MV-4-11 (cell line): ENCODE measurements around the gene COL20A1.
"Not testable (repeated sequence)": the region's sequence is repeated elsewhere in the genome, so short reads cannot be mapped to it uniquely, and the experiment has no call there.

Source experiments
- DNase-seq: peaks from one replicate; lab custom pipeline; 2025; lab: John Stamatoyannopoulos, UW

Gene COL20A1

GRCh38 chr20:63290677-63291472 is 2.1 kb upstream of the COL20A1 start:
- DNase-seq: no peak

- DNase-seq: no peak
Observed at GRCh38 chr20:63291811-63292210, 1.2 kb upstream of the COL20A1 start.

GRCh38 chr20:63292292-63292701 is 689 bp upstream of the COL20A1 start:
- no peak for DNase-seq

DNA sequence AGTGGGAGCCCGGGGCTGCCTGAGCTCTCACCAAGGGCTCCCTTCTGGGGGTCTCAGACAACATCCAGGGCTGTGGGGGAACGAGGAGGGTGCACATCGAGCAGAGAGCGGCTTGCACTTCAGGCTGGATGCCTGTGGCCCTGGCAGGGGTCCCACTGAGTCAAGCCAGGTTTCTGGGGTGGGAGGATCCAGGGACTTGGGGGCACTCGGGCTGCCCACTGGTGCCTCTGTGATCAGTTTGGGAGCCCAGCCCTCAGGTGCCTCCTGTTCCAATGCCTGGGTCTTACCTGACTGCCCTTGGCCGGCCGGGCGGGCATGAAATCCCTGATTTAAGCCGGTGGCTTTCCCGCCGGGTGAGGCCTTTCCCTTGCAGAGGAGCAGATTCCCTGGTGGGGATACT is 470 bp downstream of the COL20A1 start:
- no peak for DNase-seq

DNA sequence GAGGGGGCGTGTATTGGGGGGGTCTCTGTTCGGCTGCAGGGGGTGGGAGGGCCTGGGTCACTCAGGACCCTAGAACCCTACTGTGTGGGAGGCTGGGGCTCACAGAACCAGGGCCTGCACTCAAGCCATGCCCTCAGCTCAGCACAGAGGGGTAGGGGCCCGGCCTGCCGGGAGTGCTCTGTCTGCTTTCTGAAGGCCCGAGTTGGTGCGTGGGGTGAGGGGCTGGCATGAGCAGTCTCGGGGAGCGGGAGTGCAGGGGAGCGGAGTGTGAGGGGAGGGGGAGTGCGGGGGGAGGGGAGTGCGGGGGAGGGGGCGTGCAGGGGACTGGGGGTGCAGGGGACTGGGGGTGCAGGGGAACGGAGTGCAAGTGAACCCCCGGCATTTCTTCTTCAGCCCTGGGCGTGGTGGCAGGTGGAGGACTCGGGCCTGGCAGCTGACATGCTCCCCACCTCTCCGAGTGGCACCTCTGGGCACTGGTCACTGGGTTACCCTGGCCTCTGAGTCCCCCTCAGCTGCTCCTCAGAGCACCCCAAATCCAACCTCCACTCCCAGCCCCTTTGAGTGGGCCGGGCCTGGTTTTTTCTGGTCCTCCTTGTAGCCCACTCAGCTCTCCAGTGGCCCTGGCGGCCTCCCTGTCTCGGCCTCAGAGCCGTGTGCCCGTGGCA is 1.0 kb downstream of the COL20A1 start:
- no peak for DNase-seq

DNA sequence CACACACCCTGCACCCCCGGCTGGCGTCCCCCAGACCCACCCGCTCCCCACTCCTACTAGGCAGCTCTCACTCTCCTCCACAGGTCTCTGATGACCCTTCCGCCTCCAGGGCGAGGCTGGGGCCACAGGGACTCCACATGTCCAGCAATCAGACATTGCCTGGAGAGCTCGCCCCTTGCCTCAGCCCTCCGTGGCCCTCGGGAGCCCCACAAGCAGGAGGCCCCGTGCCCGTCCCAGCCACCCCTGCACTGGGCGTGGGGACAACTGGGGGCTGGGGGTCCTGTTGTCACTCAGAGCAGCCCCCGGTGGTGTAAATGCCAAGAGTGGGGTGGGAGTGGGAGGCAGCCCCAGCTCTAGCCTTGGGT is 1.5 kb downstream of the COL20A1 start:
- DNase-seq: no peak

DNA sequence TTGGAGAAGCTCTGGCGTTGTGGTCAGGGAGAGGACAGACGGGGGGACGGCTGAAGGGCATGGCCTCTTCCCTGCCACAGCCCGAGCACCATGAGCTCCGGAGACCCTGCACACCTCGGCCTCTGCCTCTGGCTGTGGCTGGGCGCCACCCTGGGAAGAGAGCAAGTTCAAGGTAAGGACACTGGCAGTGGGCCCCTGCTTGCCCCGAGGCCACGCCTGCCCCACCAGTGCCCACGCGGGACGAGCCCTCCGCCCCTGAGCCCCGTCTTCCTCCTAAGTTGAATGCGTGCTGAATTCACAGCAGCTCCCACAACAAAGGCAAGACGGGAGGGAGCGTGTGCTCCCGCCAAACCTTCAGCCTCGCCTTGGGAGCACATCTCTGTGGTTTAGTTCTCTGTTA is 2.0 kb downstream of the COL20A1 start:
- DNase-seq: no peak

- no peak for DNase-seq
Observed at GRCh38 chr20:63295422-63295821, 2.4 kb downstream of the COL20A1 start.

DNA sequence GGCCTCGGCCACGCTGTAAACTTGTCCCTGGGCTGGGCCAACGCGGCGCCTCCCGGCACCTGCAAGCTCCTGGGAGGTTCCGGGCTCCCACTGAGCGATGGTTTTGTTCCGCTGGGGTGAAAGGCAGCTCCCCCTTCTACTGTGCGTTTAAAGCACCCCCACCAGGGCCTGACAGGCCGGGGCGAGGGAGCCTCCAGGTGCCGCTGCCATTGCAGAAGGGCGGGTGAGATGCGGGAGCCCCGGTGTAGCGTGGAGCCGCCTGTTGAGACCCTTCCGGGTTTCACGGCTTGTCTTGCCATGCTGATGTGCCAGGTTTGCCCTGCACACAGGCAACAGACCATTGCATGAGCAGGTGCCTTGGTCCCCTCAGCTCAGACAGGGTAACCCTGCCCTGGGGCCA is 2.9 kb downstream of the COL20A1 start:
- no peak for DNase-seq

GRCh38 chr20:63296531-63297299 is 3.7 kb downstream of the COL20A1 start:
- DNase-seq: no peak

GRCh38 chr20:63297371-63297781 is 4.4 kb downstream of the COL20A1 start:
- no peak for DNase-seq

DNA sequence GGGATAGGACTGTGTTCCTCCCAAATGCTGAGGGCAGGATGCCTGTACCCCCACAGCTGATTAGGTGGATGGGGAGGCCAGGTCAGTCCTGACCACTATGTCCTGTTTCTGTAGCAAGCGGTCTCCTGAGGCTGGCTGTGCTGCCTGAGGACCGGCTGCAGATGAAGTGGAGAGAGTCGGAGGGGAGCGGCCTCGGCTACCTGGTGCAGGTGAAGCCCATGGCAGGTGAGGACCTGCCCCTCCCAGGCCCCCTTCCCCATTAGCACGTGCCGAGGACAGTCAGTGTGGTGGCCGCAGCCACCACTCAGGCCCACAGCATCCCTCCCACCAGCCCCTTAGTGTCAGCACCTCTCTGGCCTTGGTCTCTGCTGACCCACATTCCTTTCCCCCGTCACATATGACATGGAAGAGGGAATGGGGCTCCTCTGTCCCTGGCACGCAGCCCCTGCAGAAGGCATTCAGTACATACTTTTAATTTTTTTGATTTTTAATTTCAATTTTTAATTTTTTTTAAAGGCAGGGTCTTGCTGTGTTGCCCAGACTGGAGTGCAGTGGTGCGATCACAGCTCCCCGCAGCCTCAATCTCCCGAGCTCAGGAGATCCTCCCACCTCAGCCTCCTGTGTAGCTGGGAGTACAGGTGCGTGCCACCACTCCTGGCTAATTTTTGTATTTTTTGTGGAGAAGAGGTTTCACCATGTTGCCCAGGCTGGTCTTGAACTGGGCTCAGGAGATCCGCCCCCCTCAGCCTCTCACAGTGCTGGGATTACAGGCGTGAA is 5.0 kb downstream of the COL20A1 start:
- no peak for DNase-seq

GRCh38 chr20:63298731-63299312 is 5.8 kb downstream of the COL20A1 start:
- DNase-seq: no peak

DNA sequence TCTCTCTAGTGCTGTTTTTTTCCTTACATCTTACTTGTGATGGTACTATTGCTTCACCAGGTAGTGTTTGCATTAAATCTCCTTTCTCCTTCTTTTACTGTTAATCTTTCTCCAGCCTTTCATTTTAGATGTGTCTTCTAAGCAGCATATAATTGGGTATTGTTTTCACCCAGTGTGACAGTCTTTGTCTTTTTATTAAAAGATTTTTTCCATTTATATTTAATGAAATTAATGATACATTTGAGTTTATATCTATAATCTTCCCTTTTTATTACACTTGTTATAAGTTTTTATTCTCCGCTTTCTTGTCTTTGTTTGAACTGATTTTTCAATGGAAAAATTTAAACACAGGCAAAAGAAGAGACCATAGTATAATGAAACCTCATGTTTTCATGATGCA is 8.7 kb downstream of the COL20A1 start:
- DNase-seq: no peak

DNA sequence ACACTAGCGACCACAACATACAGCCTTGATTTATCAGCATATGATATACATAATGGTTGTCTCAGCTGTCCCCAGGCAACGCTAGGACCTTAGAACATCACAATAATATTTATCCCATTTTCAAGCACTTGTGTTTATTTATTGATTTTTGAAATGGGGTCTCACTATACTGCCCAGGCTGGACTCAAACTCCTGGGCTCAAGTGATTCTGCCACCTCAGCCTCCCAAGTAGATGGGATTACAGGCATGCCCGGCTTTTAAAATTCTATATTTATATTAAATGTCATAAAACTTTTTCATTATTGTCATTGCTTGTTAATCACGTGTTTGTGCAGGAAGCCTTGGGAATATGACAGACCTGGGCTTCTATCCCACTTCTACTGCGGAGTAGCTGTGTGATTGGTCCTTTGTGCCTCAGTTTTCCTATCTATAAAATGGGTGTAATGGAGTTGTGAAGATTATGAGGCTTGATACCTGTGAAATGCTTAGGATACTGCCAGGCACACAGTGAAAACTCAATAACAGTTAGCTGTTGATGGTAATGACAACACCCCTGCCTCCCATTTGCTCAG is 10.2 kb downstream of the COL20A1 start:
- DNase-seq: no peak

GRCh38 chr20:63305393-63305792 is 12.4 kb downstream of the COL20A1 start:
- DNase-seq: no peak

DNA sequence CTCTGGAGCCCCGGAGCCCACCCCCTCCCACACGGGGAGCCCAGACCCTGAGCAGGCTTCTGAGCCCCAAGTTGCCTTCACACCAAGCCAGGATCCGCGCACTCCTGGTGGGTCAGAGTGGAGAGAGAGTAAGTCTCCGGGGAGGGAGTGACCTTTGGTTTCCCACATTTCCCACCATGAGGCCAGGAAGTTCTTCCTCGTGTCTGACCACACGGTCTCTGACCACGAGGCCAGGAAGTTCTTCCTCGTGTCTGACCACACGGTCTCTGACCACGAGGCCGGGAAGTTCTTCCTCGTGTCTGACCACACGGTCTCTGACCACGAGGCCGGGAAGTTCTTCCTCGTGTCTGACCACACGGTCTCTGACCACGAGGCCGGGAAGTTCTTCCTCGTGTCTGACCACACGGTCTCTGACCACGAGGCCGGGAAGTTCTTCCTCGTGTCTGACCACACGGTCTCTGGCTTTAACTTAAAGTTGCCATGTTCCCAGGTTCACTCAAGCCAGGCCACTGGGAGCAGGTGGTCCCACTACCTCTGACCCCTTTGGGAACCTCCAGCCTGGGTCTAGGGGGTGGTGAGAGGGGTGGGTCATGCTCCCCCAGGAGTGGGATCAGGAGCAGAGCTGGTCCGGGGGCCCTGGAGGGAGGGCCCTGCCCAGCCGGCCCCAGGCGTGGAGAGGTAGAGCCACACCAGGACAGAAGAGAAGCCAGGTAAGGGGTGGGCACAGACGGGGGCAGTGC is 13.1 kb downstream of the COL20A1 start:
- not testable (repeated sequence) for DNase-seq

DNA sequence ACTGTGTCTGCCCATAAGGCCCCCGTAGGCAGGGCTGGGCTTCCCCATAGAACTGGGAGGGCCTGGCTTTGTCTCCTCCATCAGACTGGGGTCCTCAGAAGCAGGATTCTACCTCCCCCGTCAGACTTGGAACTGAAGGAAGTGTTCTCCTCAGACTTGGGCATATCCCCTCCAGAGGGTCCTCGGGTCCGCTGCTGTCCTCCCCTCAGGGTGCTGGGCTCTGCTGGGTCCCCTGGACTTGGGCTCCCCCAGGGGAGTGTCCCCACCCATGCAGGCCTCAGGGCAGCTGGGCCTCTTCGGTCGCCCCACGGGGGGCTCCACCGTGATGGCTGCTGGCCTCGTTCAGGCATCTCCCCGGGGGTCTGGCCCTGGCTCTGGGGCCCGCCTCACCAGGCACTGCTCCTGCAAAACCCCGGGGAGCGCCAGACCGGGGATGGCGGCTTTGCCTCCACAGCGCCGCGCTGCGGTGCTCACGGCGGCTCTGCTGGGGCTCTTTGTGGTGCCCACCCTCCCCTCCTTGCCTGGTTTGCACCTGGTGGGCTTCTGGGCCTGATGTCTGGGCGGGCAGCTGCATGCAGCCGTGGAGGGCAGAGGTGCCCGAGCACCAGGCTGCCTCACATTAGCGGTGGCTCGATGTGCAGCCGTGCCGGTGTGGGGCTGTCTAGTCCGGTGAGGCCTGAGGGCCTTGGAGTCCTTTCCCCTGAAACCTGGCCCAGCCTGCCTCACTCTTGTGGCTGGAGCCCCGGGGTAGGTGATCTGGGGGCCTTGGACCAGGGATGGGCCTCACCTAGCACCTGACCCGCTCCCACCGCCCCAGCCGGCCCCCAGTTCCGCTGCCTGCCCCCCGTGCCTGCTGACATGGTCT is 13.9 kb downstream of the COL20A1 start:
- DNase-seq: no peak

DNA sequence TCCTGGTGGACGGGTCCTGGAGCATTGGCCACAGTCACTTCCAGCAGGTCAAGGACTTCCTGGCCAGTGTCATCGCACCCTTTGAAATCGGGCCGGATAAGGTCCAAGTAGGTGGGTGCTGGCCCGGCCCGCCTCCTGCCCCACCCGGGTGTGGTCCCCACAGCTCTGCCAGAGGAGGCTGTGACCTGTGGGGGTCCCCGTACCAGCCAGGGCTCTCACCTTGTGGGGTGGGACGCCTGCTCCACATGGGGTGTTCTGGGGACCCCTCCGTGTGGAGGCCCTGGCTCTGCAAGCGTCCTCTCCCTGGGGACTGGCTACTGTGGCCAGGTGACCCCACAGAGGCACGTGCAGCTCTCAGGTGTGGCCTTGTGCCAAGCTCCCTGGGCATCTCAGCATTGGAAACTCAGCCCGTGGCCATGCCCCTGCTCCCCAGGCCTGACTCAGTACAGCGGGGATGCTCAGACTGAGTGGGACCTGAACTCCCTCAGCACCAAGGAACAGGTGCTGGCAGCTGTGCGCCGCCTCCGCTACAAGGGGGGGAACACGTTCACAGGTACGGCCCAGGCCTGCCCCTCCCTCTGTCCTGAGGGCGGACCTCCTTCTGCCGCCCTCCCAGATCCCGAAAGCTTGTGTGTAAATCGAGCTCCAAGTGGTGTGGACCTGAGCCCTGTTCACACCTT is 14.7 kb downstream of the COL20A1 start:
- DNase-seq: no peak
